Epithelial cell of proximal tubule (primary cell): ENCODE data around the gene OR6M1. TPM values are rescaled to one million over a fixed set of nuclear protein-coding genes. Genes with fewer than 3 reads are reported as not detected.

ENCODE experiments used
- DNase-seq: peaks from one replicate; pipeline ENCODE4 v3.0.0-alpha.2; 2011; ENCODE audit warnings: low read depth
- H3K4me3 ChIP-seq: 2 replicates; pipeline ENCODE4 v1.5.1; 2011; ENCODE audit warnings: low read depth, mild to moderate bottlenecking, low read length
- total RNA-seq: library from RNA; depleted of rRNA; stranded (reverse); fragments of >200 nt; gene quantifications from 2 replicates; pipeline ENCODE4 v1.2.3, GENCODE V29; 2015
- TF ChIP-seq, protein P1 (sequence below): conservative IDR thresholded peaks from 2 replicates; pipeline ENCODE4 v1.5.1; 2012; ENCODE audit warnings: low read depth, mild to moderate bottlenecking, low read length

OR6M1 gene
- total RNA-seq, 1 donor from 2014 or later, result not detected

DNA sequence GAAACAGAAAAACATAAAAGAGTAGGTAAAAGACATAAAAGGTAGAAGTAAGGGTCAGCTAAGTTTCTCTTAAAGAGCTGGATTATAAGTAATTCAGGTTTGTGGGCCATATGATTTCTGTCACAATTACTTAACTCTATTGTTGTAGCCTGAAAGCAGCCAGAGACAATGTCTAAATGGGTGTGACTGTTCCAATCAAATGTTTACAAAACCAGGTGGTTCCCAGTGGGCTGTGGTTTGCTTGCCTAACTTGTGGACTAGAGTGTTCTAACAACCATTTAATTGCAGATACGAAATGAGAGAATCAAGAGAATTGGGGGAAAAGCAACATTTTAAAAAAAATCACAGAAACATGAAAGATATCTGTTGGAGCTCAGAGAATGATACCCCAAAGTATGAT, 22.6 kb downstream of the OR6M1 start:
- TF ChIP-seq, protein P1, sequence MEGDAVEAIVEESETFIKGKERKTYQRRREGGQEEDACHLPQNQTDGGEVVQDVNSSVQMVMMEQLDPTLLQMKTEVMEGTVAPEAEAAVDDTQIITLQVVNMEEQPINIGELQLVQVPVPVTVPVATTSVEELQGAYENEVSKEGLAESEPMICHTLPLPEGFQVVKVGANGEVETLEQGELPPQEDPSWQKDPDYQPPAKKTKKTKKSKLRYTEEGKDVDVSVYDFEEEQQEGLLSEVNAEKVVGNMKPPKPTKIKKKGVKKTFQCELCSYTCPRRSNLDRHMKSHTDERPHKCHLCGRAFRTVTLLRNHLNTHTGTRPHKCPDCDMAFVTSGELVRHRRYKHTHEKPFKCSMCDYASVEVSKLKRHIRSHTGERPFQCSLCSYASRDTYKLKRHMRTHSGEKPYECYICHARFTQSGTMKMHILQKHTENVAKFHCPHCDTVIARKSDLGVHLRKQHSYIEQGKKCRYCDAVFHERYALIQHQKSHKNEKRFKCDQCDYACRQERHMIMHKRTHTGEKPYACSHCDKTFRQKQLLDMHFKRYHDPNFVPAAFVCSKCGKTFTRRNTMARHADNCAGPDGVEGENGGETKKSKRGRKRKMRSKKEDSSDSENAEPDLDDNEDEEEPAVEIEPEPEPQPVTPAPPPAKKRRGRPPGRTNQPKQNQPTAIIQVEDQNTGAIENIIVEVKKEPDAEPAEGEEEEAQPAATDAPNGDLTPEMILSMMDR, result no peak
- no peak for DNase-seq

DNA sequence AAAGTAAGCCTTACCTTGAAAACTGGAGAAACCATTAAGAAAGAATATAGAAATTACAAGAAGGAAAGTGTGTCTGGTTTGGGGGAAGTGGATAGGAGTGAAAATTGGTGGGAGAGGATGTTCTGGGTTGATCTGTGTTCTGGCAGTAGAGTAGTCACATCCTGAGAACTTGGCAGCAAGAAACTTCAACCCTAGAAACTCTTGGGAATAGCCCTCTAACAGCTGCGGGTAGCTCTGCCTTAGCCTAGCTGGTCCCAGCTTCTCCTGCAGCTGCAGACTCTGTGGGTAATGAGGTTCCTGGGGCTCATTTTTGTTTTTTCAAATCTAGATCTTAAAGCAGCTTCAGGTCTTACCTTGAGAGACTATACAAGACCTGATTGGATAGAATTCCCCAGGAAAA, 27.6 kb downstream of the OR6M1 start:
- no peak overlapping the region for H3K4me3 ChIP-seq
- DNase-seq, result no peak
- TF ChIP-seq, protein P1, result no peak

More for the DNA sequence above, 22.6 kb downstream of the OR6M1 start:
- no peak overlapping the region for H3K4me3 ChIP-seq

DNA sequence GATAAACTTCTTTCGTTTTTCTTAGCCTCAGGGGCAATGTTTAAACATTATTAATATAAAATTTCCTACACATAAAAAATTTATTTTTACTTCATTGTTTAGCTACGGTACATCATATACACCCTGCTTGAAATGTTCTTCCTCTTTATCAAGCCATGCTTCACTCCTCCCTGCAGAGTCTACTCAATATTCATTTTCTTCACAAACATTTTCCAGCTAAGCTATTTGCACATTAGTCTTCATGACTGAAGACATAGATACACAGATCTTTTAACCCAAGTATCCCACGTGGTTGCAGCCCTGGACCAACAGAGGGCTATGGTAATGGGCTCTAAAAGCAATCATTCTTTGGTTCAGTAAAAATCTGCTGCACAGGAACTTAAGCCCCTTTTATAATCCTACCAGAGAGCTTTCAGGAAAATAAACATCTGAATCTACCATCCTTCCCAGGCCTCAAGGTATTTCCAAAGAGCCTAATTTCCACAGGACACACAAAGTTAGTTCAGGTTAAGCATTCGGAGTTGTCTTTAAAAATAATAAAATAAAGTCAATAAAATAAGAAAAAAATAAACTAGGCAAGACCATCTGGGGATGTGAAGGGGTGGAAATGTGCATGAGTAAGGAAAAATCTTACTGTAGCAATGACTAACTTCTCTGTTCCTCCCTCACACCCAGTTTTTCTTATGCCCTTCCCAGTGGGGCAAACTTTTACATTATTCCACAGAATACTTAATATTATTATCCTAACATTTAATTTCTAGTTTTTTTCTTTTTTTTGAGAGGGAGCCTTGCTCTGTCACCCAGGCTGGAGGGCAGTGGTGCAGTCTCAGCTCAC, 30.2 kb downstream of the OR6M1 start:
- TF ChIP-seq, protein P1, result no peak
- DNase-seq, result no peak
- H3K4me3 ChIP-seq, result no peak overlapping the region

DNA sequence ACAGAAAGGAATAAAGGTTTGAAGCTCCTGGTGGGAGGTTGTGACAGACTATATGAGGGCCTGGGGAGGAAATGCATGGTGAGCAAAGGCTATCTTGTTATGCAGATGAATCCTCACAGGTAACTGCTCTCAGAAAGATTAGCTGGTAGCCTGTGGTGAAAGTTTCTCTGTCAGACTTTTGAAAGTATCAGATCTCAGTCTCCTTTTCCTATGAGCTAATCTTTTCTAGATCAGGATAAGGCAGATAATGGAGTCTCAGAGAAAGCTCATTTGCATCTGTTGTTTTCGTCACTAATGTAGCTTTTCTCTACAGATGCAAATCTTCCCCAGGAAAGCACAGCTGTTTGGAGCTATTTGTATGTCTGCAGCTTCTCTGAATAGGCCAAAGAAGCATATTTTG, 30.9 kb downstream of the OR6M1 start:
- TF ChIP-seq, protein P1, result no peak

DNA sequence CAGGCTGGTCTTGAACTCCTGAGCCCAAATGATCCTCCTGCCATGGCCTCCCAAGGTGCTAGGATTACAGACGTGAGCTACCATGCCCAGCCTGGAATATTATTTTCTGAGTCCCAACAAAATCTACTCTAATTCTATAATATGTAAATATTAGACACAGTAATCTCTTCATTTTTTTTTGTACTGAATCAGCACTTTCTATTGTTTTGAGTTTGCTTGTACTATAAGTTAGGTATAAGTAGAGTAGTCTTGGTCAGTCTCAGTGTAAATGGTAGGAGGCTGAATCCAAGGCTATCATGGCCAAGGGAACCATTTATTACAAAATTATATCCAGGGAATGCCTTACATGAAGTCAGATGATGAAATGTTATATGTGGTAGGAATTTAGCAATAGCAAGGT, 32.2 kb downstream of the OR6M1 start:
- DNase-seq, result no peak
- TF ChIP-seq, protein P1, result no peak
- no peak overlapping the region for H3K4me3 ChIP-seq

More for the DNA sequence above, 30.9 kb downstream of the OR6M1 start:
- H3K4me3 ChIP-seq, result no peak overlapping the region
- DNase-seq, result no peak

DNA sequence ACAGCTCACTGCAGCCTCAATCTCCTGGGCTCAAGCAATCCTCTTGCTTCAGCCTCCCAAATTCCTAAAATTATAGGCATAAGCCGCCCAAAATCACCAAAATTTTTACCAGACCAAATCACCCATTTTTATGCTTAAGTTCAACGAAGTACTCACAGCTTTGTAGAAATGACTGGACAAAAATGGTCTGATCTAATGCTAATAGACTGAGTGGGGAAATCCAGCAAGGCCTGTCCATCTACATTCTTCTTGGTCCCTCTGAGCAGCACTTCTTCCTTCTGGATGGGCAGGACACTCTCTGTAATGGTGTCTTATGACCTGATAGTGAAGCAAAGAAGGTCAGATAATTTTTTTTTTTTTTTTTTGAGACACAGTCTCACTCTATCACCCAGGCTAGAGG, 33.1 kb downstream of the OR6M1 start:
- TF ChIP-seq, protein P1, result no peak
- no peak for DNase-seq
- no peak overlapping the region for H3K4me3 ChIP-seq

DNA sequence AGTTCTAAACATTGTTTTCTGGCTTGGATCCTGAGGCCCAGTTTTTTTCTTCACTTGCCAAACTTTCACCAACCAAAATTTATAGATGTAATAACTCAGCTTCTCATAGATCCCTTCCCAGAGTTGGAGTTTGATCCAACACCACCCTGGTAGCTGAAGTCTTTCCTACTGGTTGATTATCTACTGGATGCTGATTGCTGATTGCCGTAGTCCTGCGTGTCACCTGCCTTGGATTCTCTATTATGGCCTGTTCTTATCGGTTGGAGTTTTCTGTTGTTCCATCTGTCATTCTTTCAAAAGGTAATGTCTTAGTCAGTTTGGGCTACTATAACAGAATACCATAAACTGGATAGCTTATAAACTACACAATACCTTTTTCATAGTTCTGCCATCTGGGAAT, 34.5 kb downstream of the OR6M1 start:
- no peak for DNase-seq
- TF ChIP-seq, protein P1, result no peak
- no peak overlapping the region for H3K4me3 ChIP-seq
